ENCODE data around the gene RPS6KC1.

Gene RPS6KC1

GRCh38 chr1:213264531-213264930, 213.5 kb downstream of the RPS6KC1 start:
- no peak for DNase-seq (ENCODE audit: extremely low read depth, low read depth)
- TF ChIP-seq CTCF (IDR thresholded peaks at IDR 0.05; ENCODE audit: low read depth, low read length, missing control alignments), result no peak
- H3K4me3 ChIP-seq (replicated peaks; ENCODE audit: low read depth, low read length), result no peak overlapping the region

GRCh38 chr1:213266983-213267772, 216.1 kb downstream of the RPS6KC1 start:
- no peak overlapping the region for H3K4me3 ChIP-seq (replicated peaks; ENCODE audit: low read depth, low read length)
- DNase-seq (ENCODE audit: extremely low read depth, low read depth), result no peak
- no peak for TF ChIP-seq CTCF (IDR thresholded peaks at IDR 0.05; ENCODE audit: low read depth, low read length, missing control alignments)

- no peak for TF ChIP-seq CTCF (IDR thresholded peaks at IDR 0.05; ENCODE audit: low read depth, low read length, missing control alignments)
- no peak for DNase-seq (ENCODE audit: extremely low read depth, low read depth)
- H3K4me3 ChIP-seq (replicated peaks; ENCODE audit: low read depth, low read length), result no peak overlapping the region
Measured at GRCh38 chr1:213268221-213268620, 217.2 kb downstream of the RPS6KC1 start.

- no peak overlapping the region for H3K4me3 ChIP-seq (replicated peaks; ENCODE audit: low read depth, low read length)
- TF ChIP-seq CTCF (IDR thresholded peaks at IDR 0.05; ENCODE audit: low read depth, low read length, missing control alignments), result no peak
- no peak for DNase-seq (ENCODE audit: extremely low read depth, low read depth)
Measured at GRCh38 chr1:213269829-213270228, 218.8 kb downstream of the RPS6KC1 start.

- DNase-seq (ENCODE audit: extremely low read depth, low read depth), result no peak
- no peak for TF ChIP-seq CTCF (IDR thresholded peaks at IDR 0.05; ENCODE audit: low read depth, low read length, missing control alignments)
- no peak overlapping the region for H3K4me3 ChIP-seq (replicated peaks; ENCODE audit: low read depth, low read length)
Measured at GRCh38 chr1:213273546-213273945, 222.5 kb downstream of the RPS6KC1 start.

GRCh38 chr1:213274140-213274539, 223.1 kb downstream of the RPS6KC1 start:
- H3K4me3 ChIP-seq (replicated peaks; ENCODE audit: low read depth, low read length), result no peak overlapping the region
- TF ChIP-seq CTCF (IDR thresholded peaks at IDR 0.05; ENCODE audit: low read depth, low read length, missing control alignments), result no peak
- peak; percentile 16 for DNase-seq (ENCODE audit: extremely low read depth, low read depth)

- TF ChIP-seq CTCF (IDR thresholded peaks at IDR 0.05; ENCODE audit: low read depth, low read length, missing control alignments), result no peak
- no peak overlapping the region for H3K4me3 ChIP-seq (replicated peaks; ENCODE audit: low read depth, low read length)
- no peak for DNase-seq (ENCODE audit: extremely low read depth, low read depth)
Measured at GRCh38 chr1:213275293-213275692, 224.3 kb downstream of the RPS6KC1 start.

Measured in HFF-Myc (cell line).